ENCODE measurements around the gene SLC25A21.
"Not testable (repeated sequence)": the region's sequence is repeated elsewhere in the genome, so short reads cannot be mapped to it uniquely, and the experiment has no call there.

SLC25A21 gene

DNA sequence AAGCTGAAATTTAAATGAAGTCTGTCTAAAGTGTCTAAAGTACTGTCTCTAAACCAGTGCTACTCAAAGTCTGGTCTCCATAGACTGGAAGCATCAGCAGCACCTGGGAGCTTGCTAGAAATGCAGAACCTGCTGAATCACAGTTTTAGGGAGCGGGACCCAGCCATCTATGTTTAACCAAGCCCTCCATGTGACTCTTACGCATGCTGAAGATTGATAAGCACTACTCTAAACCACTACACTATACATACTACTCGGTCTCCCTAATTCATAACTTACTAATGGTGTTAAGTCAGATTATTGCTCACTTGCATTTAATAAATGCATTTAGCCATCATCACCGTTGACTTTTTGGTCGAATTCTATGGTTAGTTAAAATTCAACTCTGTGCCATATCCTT lies 88.8 kb downstream of the SLC25A21 start:
- Mint-ChIP-seq H3K27me3 (ENCODE audit: low read depth) (no peaks in the 10 kb centered on the region), H3K27ac (no peak overlapping the region), H3K4me3 (no peak overlapping the region), H3K4me1 (peaks cover 10% of the 10 kb centered on the region), H3K36me3 (ENCODE audit: low read depth) (no peaks in the 10 kb centered on the region), H3K9me3 (no peaks in the 10 kb centered on the region)
- TF ChIP-seq CTCF (IDR thresholded peaks at IDR 0.05; ENCODE audit: unreplicated experiment in 3 of 3): no peak

GRCh38 chr14:37082449-37082848 lies 90.0 kb downstream of the SLC25A21 start:
- Mint-ChIP-seq H3K9me3 (no peaks in the 10 kb centered on the region), H3K27ac (no peak overlapping the region), H3K27me3 (ENCODE audit: low read depth) (no peaks in the 10 kb centered on the region), H3K4me1 (peaks cover 1% of the 10 kb centered on the region), H3K4me3 (no peak overlapping the region), H3K36me3 (ENCODE audit: low read depth) (no peaks in the 10 kb centered on the region)
- no peak for TF ChIP-seq CTCF (IDR thresholded peaks at IDR 0.05; ENCODE audit: unreplicated experiment in 3 of 3)

GRCh38 chr14:37081856-37082255 lies 90.5 kb downstream of the SLC25A21 start:
- Mint-ChIP-seq H3K4me3 (no peak overlapping the region), H3K9me3 (no peaks in the 10 kb centered on the region), H3K36me3 (ENCODE audit: low read depth) (no peaks in the 10 kb centered on the region), H3K27me3 (ENCODE audit: low read depth) (no peaks in the 10 kb centered on the region), H3K27ac (no peak overlapping the region), H3K4me1 (no peaks in the 10 kb centered on the region)
- TF ChIP-seq CTCF (IDR thresholded peaks at IDR 0.05; ENCODE audit: unreplicated experiment in 3 of 3): no peak

GRCh38 chr14:37081218-37081617 lies 91.2 kb downstream of the SLC25A21 start:
- no peaks in the 10 kb centered on the region for H3K4me1 Mint-ChIP-seq
- no peak overlapping the region for H3K27ac Mint-ChIP-seq
- H3K9me3 Mint-ChIP-seq: no peaks in the 10 kb centered on the region

GRCh38 chr14:37078131-37078530 lies 94.3 kb downstream of the SLC25A21 start:
- Mint-ChIP-seq H3K36me3 (ENCODE audit: low read depth) (no peaks in the 10 kb centered on the region), H3K4me1 (peaks cover 5% of the 10 kb centered on the region), H3K9me3 (no peaks in the 10 kb centered on the region), H3K27me3 (ENCODE audit: low read depth) (no peaks in the 10 kb centered on the region), H3K27ac (no peak overlapping the region), H3K4me3 (no peak overlapping the region)
- no peak for TF ChIP-seq CTCF (IDR thresholded peaks at IDR 0.05; ENCODE audit: unreplicated experiment in 3 of 3)

More at GRCh38 chr14:37081218-37081617, 91.2 kb downstream of the SLC25A21 start:
- Mint-ChIP-seq H3K27me3 (ENCODE audit: low read depth) (no peaks in the 10 kb centered on the region), H3K4me3 (no peak overlapping the region), H3K36me3 (ENCODE audit: low read depth) (no peaks in the 10 kb centered on the region)
- no peak for TF ChIP-seq CTCF (IDR thresholded peaks at IDR 0.05; ENCODE audit: unreplicated experiment in 3 of 3)

- not testable (repeated sequence) for H3K36me3 Mint-ChIP-seq (ENCODE audit: low read depth); H3K9me3 Mint-ChIP-seq; H3K27me3 Mint-ChIP-seq (ENCODE audit: low read depth); H3K4me3 Mint-ChIP-seq; H3K27ac Mint-ChIP-seq; H3K4me1 Mint-ChIP-seq
These were observed 98.1 kb downstream of the SLC25A21 start for GRCh38 chr14:37074320-37074719.

Measured in nephron (organoid).